SK-N-SH (cell line): ENCODE data around the gene OAF. TPM values are rescaled to one million over a fixed set of nuclear protein-coding genes. Genes with fewer than 3 reads are reported as not detected.

Source experiments
- CTCF ChIA-PET: fragments of 300-600, 350-600 bp; formaldehyde crosslinking; extraction: SDS; loops from one replicate; lab custom pipeline; 2021; lab: Yijun Ruan, JAX
- POLR2A ChIA-PET: fragments of 350-600 bp; sonication (Branson Sonifier 250); formaldehyde crosslinking; extraction: SDS; loops from one replicate; lab custom pipeline; 2020; ENCODE audit warnings: antibody characterized with exemption, inconsistent platforms; lab: Yijun Ruan, JAX
- DNase-seq: peaks from one replicate; pipeline ENCODE4 v3.0.0; 2012
- H2AFZ ChIP-seq: fragments of 200-600 bp; sonication (generic); 2 replicates; pipeline ENCODE4 v1.8.1; 2016; ENCODE audit warnings: antibody characterized with exemption, mild to moderate bottlenecking, low read depth
- H3F3A ChIP-seq: fragments of 200-600 bp; sonication (generic); replicated peaks from 2 replicates; pipeline ENCODE3; 2016; ENCODE audit warnings: antibody characterized with exemption, mild to moderate bottlenecking; ENCODE audit not compliant: insufficient read depth
- H3K27ac ChIP-seq, 2 experiments: fragments of 200-500 bp in 1 of 2; fragments of 200-600 bp in 1 of 2; sonication (Bioruptor generic) in 1 of 2; sonication (generic), shearing (Covaris generic) in 1 of 2; 2 replicates each; pipeline versions ENCODE4 v1.5.1 to v1.6.1; 2014 to 2016; ENCODE audit warnings: low read depth in 2 of 2, inconsistent platforms in 1 of 2, low read length in 1 of 2, mild to moderate bottlenecking in 1 of 2, mixed read lengths in 1 of 2
- H3K27me3 ChIP-seq: fragments of 200-600 bp; sonication (generic), shearing (Covaris generic); 2 replicates; pipeline ENCODE4 v1.6.1; 2016; ENCODE audit warnings: mixed run types; ENCODE audit not compliant: insufficient read depth
- H3K36me3 ChIP-seq, 2 experiments: fragments of 200-500 bp in 1 of 2; fragments of 200-600 bp in 1 of 2; sonication (Bioruptor generic) in 1 of 2; sonication (generic) in 1 of 2; replicated peaks in 1 of 2; 2 replicates each; pipeline versions ENCODE3 to v1.5.1; 2014 to 2016; ENCODE audit warnings: low read length in 1 of 2, mild to moderate bottlenecking in 1 of 2; ENCODE audit not compliant: insufficient read depth in 2 of 2, control insufficient read depth in 1 of 2
- H3K4me1 ChIP-seq, 2 experiments: fragments of 200-500 bp in 1 of 2; fragments of 200-600 bp in 1 of 2; sonication (Bioruptor generic) in 1 of 2; sonication (generic), shearing (Covaris generic) in 1 of 2; 2 replicates each; pipeline versions ENCODE4 v1.5.1 to v1.6.1; 2014 to 2016; ENCODE audit warnings: low read depth in 1 of 2, low read length in 1 of 2, mixed run types in 1 of 2; ENCODE audit not compliant: insufficient read depth in 2 of 2, control insufficient read depth in 1 of 2
- H3K4me2 ChIP-seq: fragments of 200-600 bp; sonication (generic), shearing (Covaris generic); 2 replicates; pipeline ENCODE4 v1.6.1; 2017; ENCODE audit warnings: mixed run types
- H3K4me3 ChIP-seq, 2 experiments: fragments of 200-500 bp in 1 of 2; fragments of 200-600 bp in 1 of 2; sonication (Bioruptor generic) in 1 of 2; sonication (generic), shearing (Covaris generic) in 1 of 2; 2 replicates each; pipeline versions ENCODE4 v1.5.1 to v1.8.1; 2014 to 2016; ENCODE audit warnings: low read depth in 2 of 2, inconsistent platforms in 1 of 2, low read length in 1 of 2, mild to moderate bottlenecking in 1 of 2, mixed read lengths in 1 of 2, moderate library complexity in 1 of 2
- H3K79me2 ChIP-seq: fragments of 200-600 bp; sonication (generic); 2 replicates; pipeline ENCODE4 v1.8.1; 2017; ENCODE audit warnings: mild to moderate bottlenecking; ENCODE audit not compliant: insufficient read depth
- H3K9ac ChIP-seq: fragments of 200-600 bp; sonication (generic); 2 replicates; pipeline ENCODE4 v1.6.1; 2017; ENCODE audit warnings: mixed run types
- H3K9me2 ChIP-seq: fragments of 200-600 bp; sonication (generic); 2 replicates; pipeline ENCODE4 v1.6.1; 2017; ENCODE audit warnings: mixed run types
- H3K9me3 ChIP-seq: fragments of 200-600 bp; sonication (generic); 2 replicates; pipeline ENCODE4 v1.6.1; 2017; ENCODE audit warnings: mixed run types, mild to moderate bottlenecking, moderate library complexity
- H4K20me1 ChIP-seq: fragments of 200-600 bp; sonication (generic); 2 replicates; pipeline ENCODE4 v1.6.1; 2017; ENCODE audit warnings: mild to moderate bottlenecking, mixed run types; ENCODE audit not compliant: insufficient read depth
- CHD2 ChIP-seq: fragments of 150-350 bp; IDR thresholded peaks from 2 replicates; pipeline ENCODE4 v1.6.1; 2018; ENCODE audit warnings: low read length; ENCODE audit not compliant: partially characterized antibody
- ELF1 ChIP-seq: IDR thresholded peaks from 2 replicates; pipeline ENCODE4 v1.4.0; 2012
- EZH2phosphoT487 ChIP-seq: fragments of 200-600 bp; sonication (generic); IDR thresholded peaks from 2 replicates; pipeline ENCODE4 v1.6.1; 2017; ENCODE audit warnings: low read depth, mixed run types, mild to moderate bottlenecking, antibody characterized with exemption, moderate library complexity, borderline replicate concordance
- FOXJ3 ChIP-seq: sonication (generic); formaldehyde crosslinking; IDR thresholded peaks from 2 replicates; pipeline ENCODE4 v1.5.1; 2020; ENCODE audit warnings: mild to moderate bottlenecking, missing genetic modification reagents
- FOXM1 ChIP-seq: IDR thresholded peaks from 2 replicates; pipeline ENCODE4 v1.4.0; 2012; ENCODE audit warnings: low read depth, mild to moderate bottlenecking
- JUND ChIP-seq: IDR thresholded peaks from 2 replicates; pipeline ENCODE4 v1.4.0; 2012
- MEF2A ChIP-seq: IDR thresholded peaks from 2 replicates; pipeline ENCODE4 v1.4.0; 2012; ENCODE audit warnings: low read depth, borderline replicate concordance
- NFIC ChIP-seq: IDR thresholded peaks from 2 replicates; pipeline ENCODE4 v1.4.0; 2012; ENCODE audit warnings: borderline replicate concordance
- NRF1 ChIP-seq: IDR thresholded peaks from 2 replicates; pipeline ENCODE4 v1.6.1; 2012; ENCODE audit warnings: low read depth, mild to moderate bottlenecking, low read length
- POLR2AphosphoS5 ChIP-seq: IDR thresholded peaks from 2 replicates; pipeline ENCODE4 v1.6.1; 2012; ENCODE audit warnings: low read depth, low read length
- RAD21 ChIP-seq: IDR thresholded peaks from 2 replicates; pipeline ENCODE4 v1.6.1; 2012; ENCODE audit warnings: mild to moderate bottlenecking, low read length
- RCOR1 ChIP-seq: fragments of 150-350 bp; IDR thresholded peaks from 2 replicates; pipeline ENCODE4 v1.6.1; 2017; ENCODE audit warnings: antibody characterized with exemption, low read length
- RFX5 ChIP-seq: IDR thresholded peaks from 2 replicates; pipeline ENCODE4 v1.6.1; 2012; ENCODE audit warnings: mild to moderate bottlenecking, improper control_type of control experiment, low read length
- SIN3A ChIP-seq: IDR thresholded peaks from 2 replicates; pipeline ENCODE4 v1.6.1; 2012; ENCODE audit warnings: low read depth, mild to moderate bottlenecking, low read length, moderate library complexity, borderline replicate concordance
- SMC3 ChIP-seq: IDR thresholded peaks from 2 replicates; pipeline ENCODE4 v1.6.1; 2012; ENCODE audit warnings: low read depth, low read length, improper control_type of control experiment
- TAF1 ChIP-seq: IDR thresholded peaks from 2 replicates; pipeline ENCODE4 v1.6.1; 2012; ENCODE audit warnings: low read depth, mild to moderate bottlenecking, low read length, moderate library complexity, borderline replicate concordance
- USF1 ChIP-seq: IDR thresholded peaks from 2 replicates; pipeline ENCODE4 v1.4.0; 2012; ENCODE audit warnings: low read depth, borderline replicate concordance
- WGBS: methylation state at CpG from one replicate; pipeline ENCODE4 v1.1.6; 2017; ENCODE audit warnings: low lambda C conversion rate; 5-methylcytosine and 5-hydroxymethylcytosine counted together
- polyA plus RNA-seq, 3 experiments: library from polyadenylated mRNA; depleted of rRNA; stranded (reverse); fragments of >200 nt; gene quantifications; 2 replicates each; pipeline ENCODE4 v1.2.3, GENCODE V29; 2012
- TF ChIP-seq, protein P1 (sequence below): IDR thresholded peaks from 2 replicates; pipeline ENCODE4 v1.4.0; 2012; ENCODE audit warnings: low read depth, borderline replicate concordance
- TF ChIP-seq, protein P2 (sequence below): fragments of 150-350 bp; IDR thresholded peaks from 2 replicates; pipeline ENCODE4 v1.6.1; 2016; ENCODE audit warnings: mild to moderate bottlenecking, low read depth, low read length
- TF ChIP-seq, protein P3 (sequence below): fragments of 150-350 bp; IDR thresholded peaks from 2 replicates; pipeline ENCODE4 v1.6.1; 2017; ENCODE audit warnings: antibody characterized with exemption, low read length, low read depth, borderline replicate concordance

OAF gene
- polyA plus RNA-seq, 1 of the 3 experiments (the other 2 are of a cell fraction) = 28.0 TPM

- H4K20me1 ChIP-seq = no peaks in the 10 kb centered on the region
- CTCF ChIA-PET = interaction anchor here (1.0 to 13.2 kb wide), 8 partner anchors 10 to 73 kb away, joined by 3 to 143 read pairs (median 10); no protein-coding TSS in a partner anchor
Measured at GRCh38 chr11:120244476-120245365, 33.9 kb downstream of the OAF start.

More at GRCh38 chr11:120244476-120245365, 33.9 kb downstream of the OAF start:
- peaks cover 3 to 12% of the 10 kb centered on the region in 2 experiments; a peak in 3 of 4 replicates for H3K4me1 ChIP-seq
- WGBS = 58% methylated on average over 13 of the region's 13 CpGs
- TF ChIP-seq, protein P1, sequence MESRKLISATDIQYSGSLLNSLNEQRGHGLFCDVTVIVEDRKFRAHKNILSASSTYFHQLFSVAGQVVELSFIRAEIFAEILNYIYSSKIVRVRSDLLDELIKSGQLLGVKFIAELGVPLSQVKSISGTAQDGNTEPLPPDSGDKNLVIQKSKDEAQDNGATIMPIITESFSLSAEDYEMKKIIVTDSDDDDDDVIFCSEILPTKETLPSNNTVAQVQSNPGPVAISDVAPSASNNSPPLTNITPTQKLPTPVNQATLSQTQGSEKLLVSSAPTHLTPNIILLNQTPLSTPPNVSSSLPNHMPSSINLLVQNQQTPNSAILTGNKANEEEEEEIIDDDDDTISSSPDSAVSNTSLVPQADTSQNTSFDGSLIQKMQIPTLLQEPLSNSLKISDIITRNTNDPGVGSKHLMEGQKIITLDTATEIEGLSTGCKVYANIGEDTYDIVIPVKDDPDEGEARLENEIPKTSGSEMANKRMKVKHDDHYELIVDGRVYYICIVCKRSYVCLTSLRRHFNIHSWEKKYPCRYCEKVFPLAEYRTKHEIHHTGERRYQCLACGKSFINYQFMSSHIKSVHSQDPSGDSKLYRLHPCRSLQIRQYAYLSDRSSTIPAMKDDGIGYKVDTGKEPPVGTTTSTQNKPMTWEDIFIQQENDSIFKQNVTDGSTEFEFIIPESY = no peak
- TF ChIP-seq NRF1 (no peak), EZH2phosphoT487 (no peak), RFX5 (no peak), SMC3 (no peak), TAF1 (no peak), NFIC (no peak), ELF1 (no peak), FOXM1 (no peak), JUND (no peak), POLR2AphosphoS5 (no peak), RCOR1 (no peak), USF1 (no peak), CHD2 (no peak), MEF2A (no peak), RAD21 (no peak), FOXJ3 (CRISPR knock-in tag) (no peak), SIN3A (no peak)
- TF ChIP-seq, protein P2, sequence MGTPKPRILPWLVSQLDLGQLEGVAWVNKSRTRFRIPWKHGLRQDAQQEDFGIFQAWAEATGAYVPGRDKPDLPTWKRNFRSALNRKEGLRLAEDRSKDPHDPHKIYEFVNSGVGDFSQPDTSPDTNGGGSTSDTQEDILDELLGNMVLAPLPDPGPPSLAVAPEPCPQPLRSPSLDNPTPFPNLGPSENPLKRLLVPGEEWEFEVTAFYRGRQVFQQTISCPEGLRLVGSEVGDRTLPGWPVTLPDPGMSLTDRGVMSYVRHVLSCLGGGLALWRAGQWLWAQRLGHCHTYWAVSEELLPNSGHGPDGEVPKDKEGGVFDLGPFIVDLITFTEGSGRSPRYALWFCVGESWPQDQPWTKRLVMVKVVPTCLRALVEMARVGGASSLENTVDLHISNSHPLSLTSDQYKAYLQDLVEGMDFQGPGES = no peak
- TF ChIP-seq, protein P3, sequence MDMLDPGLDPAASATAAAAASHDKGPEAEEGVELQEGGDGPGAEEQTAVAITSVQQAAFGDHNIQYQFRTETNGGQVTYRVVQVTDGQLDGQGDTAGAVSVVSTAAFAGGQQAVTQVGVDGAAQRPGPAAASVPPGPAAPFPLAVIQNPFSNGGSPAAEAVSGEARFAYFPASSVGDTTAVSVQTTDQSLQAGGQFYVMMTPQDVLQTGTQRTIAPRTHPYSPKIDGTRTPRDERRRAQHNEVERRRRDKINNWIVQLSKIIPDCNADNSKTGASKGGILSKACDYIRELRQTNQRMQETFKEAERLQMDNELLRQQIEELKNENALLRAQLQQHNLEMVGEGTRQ = no peak
- H3K9me2 ChIP-seq = no peaks in the 10 kb centered on the region
- no peak for DNase-seq
- H2AFZ ChIP-seq = no peak overlapping the region
- H3F3A ChIP-seq = peaks cover 4% of the 10 kb centered on the region
- H3K27me3 ChIP-seq = peaks cover 25% of the 10 kb centered on the region
- no peak overlapping the region for H3K9ac ChIP-seq
- H3K27ac ChIP-seq = no peak overlapping the region
- no peak overlapping the region for H3K4me3 ChIP-seq
- no peaks in the 10 kb centered on the region for H3K79me2 ChIP-seq
- POLR2A ChIA-PET = no interaction called here
- H3K9me3 ChIP-seq = no peaks in the 10 kb centered on the region
- no peak overlapping the region for H3K4me2 ChIP-seq
- H3K36me3 ChIP-seq = no peaks in the 10 kb centered on the region
